ENCODE results near the gene AGBL1. TPM values are rescaled to one million over a fixed set of nuclear protein-coding genes. Genes with fewer than 3 reads are reported as not detected.
A peak's percentile ranks its signal among the peaks of the same experiment; 100 is the strongest.

The AGBL1 gene
- total and polyA plus RNA-seq, 8 donors, result under 0.01 to 0.18 TPM; not detected in 6

DNA sequence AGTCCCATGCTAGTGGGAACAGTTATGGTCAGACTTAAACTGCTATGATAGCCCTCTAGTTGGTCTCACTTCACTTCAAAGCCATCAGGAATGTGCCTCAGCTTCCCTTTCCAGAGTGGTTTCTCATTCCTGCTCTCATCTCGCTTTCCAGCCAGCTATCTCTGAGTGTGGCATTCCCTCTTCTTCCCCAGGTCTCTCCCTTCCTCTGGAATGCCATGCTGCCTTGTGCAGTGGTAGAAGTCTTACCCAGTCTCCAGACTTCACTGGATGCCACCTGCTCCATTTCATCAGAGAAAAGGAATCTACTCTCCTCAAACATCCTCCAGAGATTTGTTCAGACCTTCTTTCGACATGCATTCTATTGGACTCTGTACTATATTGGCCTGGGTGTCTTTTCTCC, 83.0 kb downstream of the AGBL1 start:
- no peaks in the 10 kb centered on the region for H3K36me3 ChIP-seq
- intact Hi-C loops (cut with DNase I; ENCODE audit: low total_unique reads), result no loop called here

DNA sequence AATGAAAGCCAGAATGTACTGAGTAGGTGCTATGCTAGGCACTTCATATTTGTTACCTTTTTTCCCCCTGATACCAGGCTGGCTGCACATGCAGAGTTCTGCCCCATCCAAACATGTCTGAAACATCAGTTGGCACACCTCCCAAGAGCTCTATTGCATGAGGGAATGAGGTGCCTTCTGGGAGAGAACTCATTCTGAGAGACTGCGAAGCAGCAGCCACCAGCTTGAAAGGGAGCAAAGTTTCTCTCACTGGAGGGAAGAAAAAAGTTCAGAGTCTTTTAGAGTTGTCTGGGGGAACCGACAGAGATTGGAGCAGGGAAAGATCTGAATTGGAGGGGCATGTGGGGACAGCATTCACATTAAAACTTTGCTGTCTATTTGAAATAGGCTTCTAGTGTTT, 84.1 kb downstream of the AGBL1 start:
- WGBS, 5 donors, result 42 to 64% (median 57%) methylated on average over 2 of the region's 2 CpGs
- peaks cover 0 to 6% (median 0%) of the 10 kb centered on the region in 4 donors for H3K4me1 ChIP-seq
- H3K4me3 ChIP-seq, result no peak overlapping the region
- H3K27me3 ChIP-seq, result peaks cover 0 to 4% (median 0%) of the 10 kb centered on the region in 3 donors
- intact Hi-C loops (cut with DNase I; ENCODE audit: low total_unique reads), result no loop called here
- peak in 1 of 2 donors; percentile 12 for DNase-seq
- no peaks in the 10 kb centered on the region for H3K9me3 ChIP-seq
- H3K27ac ChIP-seq, result peak overlapping the region in 3 of 5 donors; percentile 11 to 60 (median 16)
- no peaks in the 10 kb centered on the region for H3K36me3 ChIP-seq
- TF ChIP-seq, protein P1, sequence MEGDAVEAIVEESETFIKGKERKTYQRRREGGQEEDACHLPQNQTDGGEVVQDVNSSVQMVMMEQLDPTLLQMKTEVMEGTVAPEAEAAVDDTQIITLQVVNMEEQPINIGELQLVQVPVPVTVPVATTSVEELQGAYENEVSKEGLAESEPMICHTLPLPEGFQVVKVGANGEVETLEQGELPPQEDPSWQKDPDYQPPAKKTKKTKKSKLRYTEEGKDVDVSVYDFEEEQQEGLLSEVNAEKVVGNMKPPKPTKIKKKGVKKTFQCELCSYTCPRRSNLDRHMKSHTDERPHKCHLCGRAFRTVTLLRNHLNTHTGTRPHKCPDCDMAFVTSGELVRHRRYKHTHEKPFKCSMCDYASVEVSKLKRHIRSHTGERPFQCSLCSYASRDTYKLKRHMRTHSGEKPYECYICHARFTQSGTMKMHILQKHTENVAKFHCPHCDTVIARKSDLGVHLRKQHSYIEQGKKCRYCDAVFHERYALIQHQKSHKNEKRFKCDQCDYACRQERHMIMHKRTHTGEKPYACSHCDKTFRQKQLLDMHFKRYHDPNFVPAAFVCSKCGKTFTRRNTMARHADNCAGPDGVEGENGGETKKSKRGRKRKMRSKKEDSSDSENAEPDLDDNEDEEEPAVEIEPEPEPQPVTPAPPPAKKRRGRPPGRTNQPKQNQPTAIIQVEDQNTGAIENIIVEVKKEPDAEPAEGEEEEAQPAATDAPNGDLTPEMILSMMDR (IDR thresholded peaks at IDR 0.05), result no peak
- no peak for TF ChIP-seq POLR2A (IDR thresholded peaks at IDR 0.05)
- TF ChIP-seq EP300 (IDR thresholded peaks at IDR 0.05), result no peak
- no peak for TF ChIP-seq POLR2AphosphoS5 (IDR thresholded peaks at IDR 0.05)

More for the DNA sequence above, 83.0 kb downstream of the AGBL1 start:
- TF ChIP-seq POLR2AphosphoS5 (IDR thresholded peaks at IDR 0.05) (no peak), POLR2A (IDR thresholded peaks at IDR 0.05) (no peak), EP300 (IDR thresholded peaks at IDR 0.05) (no peak)
- TF ChIP-seq, protein P1 (IDR thresholded peaks at IDR 0.05), result no peak
- DNase-seq, result no peak
- H3K9me3 ChIP-seq, result no peaks in the 10 kb centered on the region
- H3K27me3 ChIP-seq, result peaks cover 0 to 4% (median 0%) of the 10 kb centered on the region in 3 donors
- H3K4me1 ChIP-seq, result peaks cover 0 to 6% (median 0%) of the 10 kb centered on the region in 4 donors
- WGBS, 5 donors, result 71 to 87% (median 83%) methylated on average over 2 of the region's 2 CpGs
- no peak overlapping the region for H3K27ac ChIP-seq
- no peak overlapping the region for H3K4me3 ChIP-seq

DNA sequence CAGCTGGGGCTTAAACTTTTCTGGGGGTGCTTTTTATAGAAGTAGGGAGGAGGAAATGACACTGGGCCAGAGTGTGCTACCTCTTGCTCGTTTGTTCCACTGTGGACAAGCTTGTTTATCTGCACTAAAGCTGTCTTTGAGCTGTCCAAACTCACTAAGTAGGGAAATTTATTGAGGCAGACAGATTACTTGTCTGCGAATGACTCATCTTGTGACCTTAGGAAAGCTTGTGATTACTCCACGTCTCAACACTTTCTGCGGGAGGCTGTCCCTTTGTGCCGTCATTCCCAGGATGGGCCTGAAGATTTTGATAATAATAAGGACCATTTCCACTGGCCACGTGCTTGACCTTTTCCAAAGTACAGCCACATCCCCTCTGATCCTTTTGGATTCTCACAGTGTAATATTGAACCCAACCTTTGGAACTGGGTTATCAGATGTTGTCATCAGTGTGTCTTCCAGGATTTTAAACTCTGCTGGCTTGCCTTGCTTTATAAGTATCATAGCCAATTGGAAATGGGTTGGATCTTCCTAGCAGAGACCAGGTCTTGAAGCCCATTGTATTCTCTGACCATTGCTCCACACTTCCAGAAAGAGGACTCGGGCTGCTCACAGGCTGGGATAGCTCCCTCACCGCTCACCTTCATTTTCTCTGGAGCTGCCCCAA, 84.7 kb downstream of the AGBL1 start:
- H3K4me3 ChIP-seq, result no peak overlapping the region
- TF ChIP-seq, protein P1 (IDR thresholded peaks at IDR 0.05), result no peak
- no peak for TF ChIP-seq EP300 (IDR thresholded peaks at IDR 0.05)
- no peak for TF ChIP-seq POLR2A (IDR thresholded peaks at IDR 0.05)
- peak in 1 of 3 donors; percentile 44 for TF ChIP-seq POLR2AphosphoS5 (IDR thresholded peaks at IDR 0.05)
- H3K36me3 ChIP-seq, result no peaks in the 10 kb centered on the region
- intact Hi-C loops (cut with DNase I; ENCODE audit: low total_unique reads), result no loop called here
- DNase-seq, result peak in 1 of 2 donors; percentile 13
- WGBS, 5 donors, result 33 to 51% (median 41%) methylated on average over 8 of the region's 8 CpGs
- H3K9me3 ChIP-seq, result no peaks in the 10 kb centered on the region
- peaks cover 0 to 6% (median 0%) of the 10 kb centered on the region in 4 donors for H3K4me1 ChIP-seq
- peak overlapping the region in 3 of 5 donors; percentile 11 to 60 (median 35) for H3K27ac ChIP-seq
- peaks cover 0 to 4% (median 0%) of the 10 kb centered on the region in 3 donors for H3K27me3 ChIP-seq

DNA sequence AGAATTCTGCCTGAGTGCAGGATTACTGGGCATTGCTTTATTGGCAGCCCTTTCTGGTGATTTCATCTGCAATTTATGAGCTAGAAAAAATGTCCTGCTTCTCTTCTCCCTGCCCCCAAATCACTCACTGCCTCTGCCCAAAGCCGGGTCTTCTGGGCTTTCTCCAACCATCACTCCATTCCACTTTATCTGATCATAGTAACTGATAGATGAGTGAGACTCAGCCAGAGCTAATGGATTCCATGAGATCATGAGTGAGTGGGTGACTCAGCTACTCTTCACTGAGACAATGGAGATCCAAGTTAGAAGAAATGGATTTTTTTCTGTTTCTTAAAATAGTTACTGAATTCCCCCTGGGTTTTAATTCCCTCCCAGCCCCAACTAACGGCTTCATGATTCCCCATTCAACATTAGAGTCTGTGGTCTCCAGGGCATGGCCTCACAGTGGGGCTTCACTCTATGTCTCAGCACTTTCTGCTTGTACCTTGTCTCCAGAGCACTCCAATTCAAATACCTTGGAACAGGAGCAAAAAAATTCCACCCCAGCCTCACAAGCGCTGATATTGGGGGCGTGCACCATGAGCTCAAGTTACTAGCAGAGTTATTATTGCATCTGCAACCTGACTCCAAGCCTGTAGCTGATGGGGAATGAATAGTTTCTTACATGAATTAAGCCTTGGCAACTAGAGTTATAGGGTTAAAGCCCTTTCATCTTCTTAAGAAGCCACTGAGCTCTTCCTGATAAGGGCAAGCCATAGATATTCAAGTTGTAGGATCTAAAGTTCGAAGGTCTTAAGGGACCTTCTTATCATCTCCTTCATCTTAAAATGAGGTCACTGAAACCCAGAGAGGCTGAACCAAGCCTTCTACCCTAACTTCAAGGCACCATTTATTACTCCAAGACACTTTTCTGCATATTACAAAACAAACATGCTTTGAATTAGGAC, 85.9 kb downstream of the AGBL1 start:
- peaks cover 0 to 4% (median 0%) of the 10 kb centered on the region in 3 donors for H3K27me3 ChIP-seq
- H3K9me3 ChIP-seq, result no peaks in the 10 kb centered on the region
- H3K4me1 ChIP-seq, result peaks cover 0 to 6% (median 0%) of the 10 kb centered on the region in 4 donors
- 49 to 58% (median 53%) methylated on average over 3 to 5 of the region's 5 CpGs for WGBS, 5 donors
- TF ChIP-seq POLR2A (IDR thresholded peaks at IDR 0.05) (no peak), POLR2AphosphoS5 (IDR thresholded peaks at IDR 0.05) (no peak), EP300 (IDR thresholded peaks at IDR 0.05) (no peak)
- TF ChIP-seq, protein P1 (IDR thresholded peaks at IDR 0.05), result no peak
- no peak overlapping the region for H3K4me3 ChIP-seq
- peak overlapping the region in 1 of 5 donors; percentile 60 for H3K27ac ChIP-seq
- no peaks in the 10 kb centered on the region for H3K36me3 ChIP-seq
- intact Hi-C loops (cut with DNase I; ENCODE audit: low total_unique reads), result no loop called here
- DNase-seq, result peak in 1 of 2 donors; percentile 16
